ENCODE data around the gene GPN2. TPM values are rescaled to one million over a fixed set of nuclear protein-coding genes. Genes with fewer than 3 reads are reported as not detected.

The GPN2 gene
- total and polyA plus RNA-seq, 2 of the 4 experiments (the other 2 are of a cell fraction), result 15.4 to 22.2 TPM

GRCh38 chr1:26828411-26828991, 61.6 kb downstream of the GPN2 start:
- Histone ChIP-seq H3K36me3 (ENCODE audit: control insufficient read depth, insufficient read depth, low read length) (peaks cover 18% of the 10 kb centered on the region), H3K9me1 (ENCODE audit: insufficient read depth, low read length) (peaks cover 13% of the 10 kb centered on the region), H2AK5ac (ENCODE audit: low read depth, low read length) (no peak overlapping the region; the same call in 1 of the 2 replicates), H3K23ac (ENCODE audit: low read depth, low read length) (peak overlapping the region; percentile 38; the same call in 1 of the 2 replicates), H3K18ac (ENCODE audit: low read depth, low read length) (no peak overlapping the region), H3K9ac (ENCODE audit: low read depth, low read length) (no peak overlapping the region; the same call in 1 of the 2 replicates), H4K91ac (ENCODE audit: insufficient read depth, low read depth, low read length) (no peak overlapping the region), H3K79me1 (ENCODE audit: low read depth in 1 of 2, low read length in 2 of 2) (peaks cover 35 to 55% of the 10 kb centered on the region in 2 experiments), H3K14ac (replicated peaks; ENCODE audit: low read depth, low read length) (no peak overlapping the region), H3K56ac (ENCODE audit: extremely low read depth, insufficient read depth, low read length) (no peak overlapping the region), H4K8ac (ENCODE audit: low read depth in 2 of 2, low read length in 2 of 2) (no peak overlapping the region), H2BK20ac (ENCODE audit: low read depth, low read length) (no peak overlapping the region), H3K4me3 (ENCODE audit: insufficient read depth, low read depth, low read length) (no peak overlapping the region), H3K4me2 (ENCODE audit: low read depth, low read length) (peak overlapping the region; percentile 59), H2BK5ac (ENCODE audit: low read depth, low read length, poor library complexity, severe bottlenecking) (no peak overlapping the region), H2BK120ac (ENCODE audit: low read depth, low read length) (no peak overlapping the region), H3K9me3 (ENCODE audit: control insufficient read depth, insufficient read depth, low read length) (no peaks in the 10 kb centered on the region), H2AFZ (replicated peaks; ENCODE audit: low read length, poor library complexity) (no peak overlapping the region), H3K4me1 (ENCODE audit: control insufficient read depth, insufficient read depth, low read length) (peaks cover 25% of the 10 kb centered on the region), H2BK15ac (ENCODE audit: low read depth, low read length) (no peak overlapping the region), H2AK9ac (replicated peaks; ENCODE audit: low read depth, low read length, poor library complexity) (peak overlapping the region; percentile 29), H3K4ac (ENCODE audit: low read depth, low read length) (no peak overlapping the region; the same call in 1 of the 2 replicates), H4K20me1 (ENCODE audit: insufficient read depth, low read length) (peaks cover 41% of the 10 kb centered on the region), H3K27me3 (ENCODE audit: control insufficient read depth, insufficient read depth, low read length) (no peaks in the 10 kb centered on the region), H4K5ac (ENCODE audit: low read depth, low read length) (no peak overlapping the region; the same call in 1 of the 2 replicates), H3K27ac (ENCODE audit: insufficient read depth, low read length) (no peak overlapping the region)
- intact Hi-C loops (cut with micrococcal nuclease), result no loop called here
- BruUV-seq (replicated peaks), result no TSS peak
- DNase-seq (no peak), ATAC-seq (ENCODE audit: low read depth) (no peak)
- no peak for TF ChIP-seq CEBPB (IDR thresholded peaks at IDR 0.05; ENCODE audit: low read depth, low read length)
- TF ChIP-seq RCOR1 (IDR thresholded peaks at IDR 0.05; ENCODE audit: insufficient replicate concordance, low read length), result no peak
- TF ChIP-seq CTCF (conservative IDR thresholded peaks at IDR 0.05; ENCODE audit: low read depth, low read length), result no peak
- TF ChIP-seq MAFK (IDR thresholded peaks at IDR 0.05; ENCODE audit: low read depth, low read length), result no peak
- no peak for TF ChIP-seq RAD21 (IDR thresholded peaks at IDR 0.05; ENCODE audit: low read length)
- dilution Hi-C loops (cut with HindIII; ENCODE audit: low sequenced_read_pairs, unreplicated experiment), result no loop called here
- WGBS, 2 experiments (ENCODE audit: extremely low coverage in 2 of 2, insufficient read length in 1 of 2), result no CpG with 5 or more reads among the region's 4 CpGs
- ChIA-PET POLR2A (ENCODE audit: unreplicated experiment) (no interaction called here), CTCF (no interaction called here)
- in situ Hi-C loops (cut with MboI; ENCODE audit: low sequenced_read_pairs), result no loop called here

Measured in IMR-90 (cell line).